ENCODE results near the gene DUSP22.

The DUSP22 gene

GRCh38 chr6:354631-355280 lies 62.5 kb downstream of the DUSP22 start:
- H2BK5ac ChIP-seq (ENCODE audit: low read depth, low read length, poor library complexity, severe bottlenecking), result no peak overlapping the region
- no peaks in the 10 kb centered on the region for H3K79me1 ChIP-seq (replicated peaks; ENCODE audit: low read length, poor library complexity, severe bottlenecking)

DNA sequence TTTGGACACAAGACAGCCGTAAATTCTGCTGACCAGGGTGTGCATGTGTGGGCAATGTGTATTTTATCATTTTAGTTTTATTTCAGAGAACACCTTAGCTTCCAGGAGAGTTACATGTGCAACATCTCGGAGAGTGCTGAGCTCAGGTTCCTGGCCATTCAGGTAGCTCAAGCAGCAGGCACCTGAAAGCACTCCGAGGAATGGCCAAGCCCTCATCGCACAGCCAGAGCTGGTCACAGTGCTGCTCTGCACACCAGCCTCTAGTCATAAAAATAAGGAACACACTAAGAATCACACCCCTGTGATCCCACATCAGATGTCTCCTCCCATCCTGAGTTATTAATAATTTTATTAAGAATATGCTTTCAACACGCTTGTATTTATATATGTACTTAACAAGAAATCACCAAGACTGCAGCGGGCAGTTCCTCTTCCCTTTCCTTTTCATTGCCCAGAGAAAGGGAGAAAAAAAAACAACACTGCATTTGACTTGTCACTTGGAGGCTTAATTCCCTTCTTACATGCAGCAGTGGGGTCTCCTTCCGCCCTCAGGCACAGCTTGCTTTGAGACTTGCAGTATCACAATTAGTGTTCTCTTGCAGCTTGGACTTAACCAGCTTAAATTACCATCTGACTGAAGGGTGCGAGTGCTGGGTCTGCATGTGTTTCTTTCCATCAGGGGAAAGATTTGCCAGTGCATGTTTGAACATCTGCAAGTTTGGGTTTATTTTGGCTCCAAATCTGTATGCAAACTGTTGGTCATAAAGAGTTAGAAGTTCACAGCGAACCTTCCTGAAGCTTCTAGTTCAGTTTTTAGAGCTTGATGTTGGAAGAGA lies 63.3 kb downstream of the DUSP22 start:
- no peak overlapping the region for H2BK120ac ChIP-seq (ENCODE audit: low read depth, low read length)
- H2BK15ac ChIP-seq (ENCODE audit: low read depth, poor library complexity, severe bottlenecking), result no peak overlapping the region
- H3K14ac ChIP-seq (ENCODE audit: low read length in 2 of 2), result no peak overlapping the region
- no peak for DNase-seq
- H3K4me1 ChIP-seq (ENCODE audit: control insufficient read depth, insufficient read depth, low read depth, low read length), result peaks cover 3% of the 10 kb centered on the region
- H2BK12ac ChIP-seq (ENCODE audit: low read length in 2 of 2), result no peak overlapping the region
- no peak overlapping the region for H2BK5ac ChIP-seq (ENCODE audit: low read depth, low read length, poor library complexity, severe bottlenecking)
- no peaks in the 10 kb centered on the region for H3K79me1 ChIP-seq (replicated peaks; ENCODE audit: low read length, poor library complexity, severe bottlenecking)
- no peaks in the 10 kb centered on the region for H3K27me3 ChIP-seq (ENCODE audit: control insufficient read depth in 1 of 2, insufficient read depth in 1 of 2, low read length in 2 of 2)
- no peak overlapping the region for H3K23ac ChIP-seq (ENCODE audit: low read length in 2 of 2)
- no peak overlapping the region for H3K4me3 ChIP-seq (ENCODE audit: insufficient read depth in 1 of 2, low read depth in 1 of 2, low read length in 2 of 2)
- no peak overlapping the region for H3K9ac ChIP-seq (ENCODE audit: low read length)
- 84% methylated on average over 9 of the region's 9 CpGs for WGBS
- no peak overlapping the region for H3K4ac ChIP-seq (ENCODE audit: low read depth in 1 of 2, low read length in 2 of 2)
- no peak overlapping the region for H3K4me2 ChIP-seq (ENCODE audit: low read length, poor library complexity, severe bottlenecking)
- H3K18ac ChIP-seq (ENCODE audit: low read depth in 1 of 2, low read length in 2 of 2), result no peak overlapping the region
- peaks cover 0 to 16% of the 10 kb centered on the region in 2 experiments for H3K36me3 ChIP-seq (ENCODE audit: control insufficient read depth in 1 of 2, insufficient read depth in 2 of 2, low read depth in 1 of 2, low read length in 2 of 2)
- no peak overlapping the region for H3K27ac ChIP-seq (ENCODE audit: low read length, poor library complexity, severe bottlenecking)
- H4K91ac ChIP-seq (ENCODE audit: low read length), result no peak overlapping the region
- H2AFZ ChIP-seq (ENCODE audit: low read depth, low read length), result no peak overlapping the region
- no peak overlapping the region for H4K8ac ChIP-seq (ENCODE audit: low read length)
- H3K9me3 ChIP-seq (ENCODE audit: control insufficient read depth, low read length), result no peaks in the 10 kb centered on the region
- H2AK5ac ChIP-seq (ENCODE audit: low read length, severe bottlenecking), result no peak overlapping the region

More at GRCh38 chr6:354631-355280, 62.5 kb downstream of the DUSP22 start:
- no peak overlapping the region for H3K9ac ChIP-seq (ENCODE audit: low read length)
- no peak overlapping the region for H4K91ac ChIP-seq (ENCODE audit: low read length)
- H3K4ac ChIP-seq (ENCODE audit: low read depth in 1 of 2, low read length in 2 of 2), result no peak overlapping the region
- no peak overlapping the region for H3K18ac ChIP-seq (ENCODE audit: low read depth in 1 of 2, low read length in 2 of 2)
- DNase-seq, result no peak
- no peak overlapping the region for H3K4me2 ChIP-seq (ENCODE audit: low read length, poor library complexity, severe bottlenecking)
- WGBS, result 86% methylated on average over 15 of the region's 15 CpGs
- H3K4me1 ChIP-seq (ENCODE audit: control insufficient read depth, insufficient read depth, low read depth, low read length), result peaks cover 3% of the 10 kb centered on the region
- no peak overlapping the region for H3K23ac ChIP-seq (ENCODE audit: low read length in 2 of 2)
- H2BK15ac ChIP-seq (ENCODE audit: low read depth, poor library complexity, severe bottlenecking), result no peak overlapping the region
- H2BK12ac ChIP-seq (ENCODE audit: low read length in 2 of 2), result no peak overlapping the region
- H3K14ac ChIP-seq (ENCODE audit: low read length in 2 of 2), result no peak overlapping the region
- no peak overlapping the region for H2BK120ac ChIP-seq (ENCODE audit: low read depth, low read length)
- H2AFZ ChIP-seq (ENCODE audit: low read depth, low read length), result no peak overlapping the region
- H2AK5ac ChIP-seq (ENCODE audit: low read length, severe bottlenecking), result no peak overlapping the region
- no peak overlapping the region for H3K4me3 ChIP-seq (ENCODE audit: insufficient read depth in 1 of 2, low read depth in 1 of 2, low read length in 2 of 2)
- no peaks in the 10 kb centered on the region for H3K9me3 ChIP-seq (ENCODE audit: control insufficient read depth, low read length)
- no peak overlapping the region for H3K27ac ChIP-seq (ENCODE audit: low read length, poor library complexity, severe bottlenecking)
- H3K27me3 ChIP-seq (ENCODE audit: control insufficient read depth in 1 of 2, insufficient read depth in 1 of 2, low read length in 2 of 2), result no peaks in the 10 kb centered on the region
- peaks cover 5 to 16% of the 10 kb centered on the region in 2 experiments for H3K36me3 ChIP-seq (ENCODE audit: control insufficient read depth in 1 of 2, insufficient read depth in 2 of 2, low read depth in 1 of 2, low read length in 2 of 2)
- H4K8ac ChIP-seq (ENCODE audit: low read length), result peak overlapping the region; percentile 10

DNA sequence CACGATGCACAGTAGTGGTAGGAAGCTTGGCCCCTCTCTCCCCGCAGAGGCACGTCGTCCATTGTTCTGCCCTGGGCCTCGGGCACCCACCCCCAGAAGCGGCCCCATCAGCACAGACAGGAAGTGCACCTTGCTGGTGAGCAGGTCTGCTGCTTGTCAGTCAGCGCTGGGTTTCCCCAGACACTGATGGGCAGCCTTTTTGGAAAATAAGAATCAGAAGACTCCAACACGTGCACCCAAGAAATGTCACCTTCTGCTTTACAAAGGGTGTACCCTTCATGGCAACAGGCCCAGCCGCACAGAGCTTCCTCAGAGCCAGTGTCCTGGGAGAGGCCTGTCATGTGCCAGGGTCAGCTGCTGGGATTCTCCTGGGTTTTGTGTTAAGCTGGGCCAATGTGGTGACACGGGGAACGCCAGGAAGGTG lies 64.6 kb downstream of the DUSP22 start:
- peaks cover 3% of the 10 kb centered on the region for H3K4me1 ChIP-seq (ENCODE audit: control insufficient read depth, insufficient read depth, low read depth, low read length)
- H2BK12ac ChIP-seq (ENCODE audit: low read length in 2 of 2), result no peak overlapping the region
- H3K27me3 ChIP-seq (ENCODE audit: control insufficient read depth in 1 of 2, insufficient read depth in 1 of 2, low read length in 2 of 2), result no peaks in the 10 kb centered on the region
- no peak overlapping the region for H3K4ac ChIP-seq (ENCODE audit: low read depth in 1 of 2, low read length in 2 of 2)
- H3K9me3 ChIP-seq (ENCODE audit: control insufficient read depth, low read length), result no peaks in the 10 kb centered on the region
- H4K8ac ChIP-seq (ENCODE audit: low read length), result no peak overlapping the region
- no peak overlapping the region for H2BK120ac ChIP-seq (ENCODE audit: low read depth, low read length)
- no peak overlapping the region for H3K4me2 ChIP-seq (ENCODE audit: low read length, poor library complexity, severe bottlenecking)
- H2BK15ac ChIP-seq (ENCODE audit: low read depth, poor library complexity, severe bottlenecking), result no peak overlapping the region
- WGBS, result 81% methylated on average over 11 of the region's 11 CpGs
- no peak overlapping the region for H3K23ac ChIP-seq (ENCODE audit: low read length in 2 of 2)
- H3K18ac ChIP-seq (ENCODE audit: low read depth in 1 of 2, low read length in 2 of 2), result no peak overlapping the region
- no peak overlapping the region for H2BK5ac ChIP-seq (ENCODE audit: low read depth, low read length, poor library complexity, severe bottlenecking)
- no peak overlapping the region for H3K14ac ChIP-seq (ENCODE audit: low read length in 2 of 2)
- H3K9ac ChIP-seq (ENCODE audit: low read length), result no peak overlapping the region
- DNase-seq, result no peak
- H3K4me3 ChIP-seq (ENCODE audit: insufficient read depth in 1 of 2, low read depth in 1 of 2, low read length in 2 of 2), result no peak overlapping the region
- peaks cover 0 to 9% of the 10 kb centered on the region in 2 experiments for H3K36me3 ChIP-seq (ENCODE audit: control insufficient read depth in 1 of 2, insufficient read depth in 2 of 2, low read depth in 1 of 2, low read length in 2 of 2)
- H4K91ac ChIP-seq (ENCODE audit: low read length), result no peak overlapping the region
- no peak overlapping the region for H2AK5ac ChIP-seq (ENCODE audit: low read length, severe bottlenecking)
- H2AFZ ChIP-seq (ENCODE audit: low read depth, low read length), result no peak overlapping the region
- no peaks in the 10 kb centered on the region for H3K79me1 ChIP-seq (replicated peaks; ENCODE audit: low read length, poor library complexity, severe bottlenecking)
- H3K27ac ChIP-seq (ENCODE audit: low read length, poor library complexity, severe bottlenecking), result no peak overlapping the region

GRCh38 chr6:357261-357790 lies 65.0 kb downstream of the DUSP22 start:
- H3K27ac ChIP-seq (ENCODE audit: low read length, poor library complexity, severe bottlenecking), result no peak overlapping the region
- no peak overlapping the region for H3K4me2 ChIP-seq (ENCODE audit: low read length, poor library complexity, severe bottlenecking)
- 79% methylated on average over 11 of the region's 12 CpGs for WGBS
- no peak overlapping the region for H3K4ac ChIP-seq (ENCODE audit: low read depth in 1 of 2, low read length in 2 of 2)
- no peak overlapping the region for H4K8ac ChIP-seq (ENCODE audit: low read length)
- H3K4me1 ChIP-seq (ENCODE audit: control insufficient read depth, insufficient read depth, low read depth, low read length), result peaks cover 3% of the 10 kb centered on the region
- no peaks in the 10 kb centered on the region for H3K79me1 ChIP-seq (replicated peaks; ENCODE audit: low read length, poor library complexity, severe bottlenecking)
- H2BK15ac ChIP-seq (ENCODE audit: low read depth, poor library complexity, severe bottlenecking), result no peak overlapping the region
- H3K36me3 ChIP-seq (ENCODE audit: control insufficient read depth in 1 of 2, insufficient read depth in 2 of 2, low read depth in 1 of 2, low read length in 2 of 2), result peaks cover 0 to 6% of the 10 kb centered on the region in 2 experiments
- H3K9me3 ChIP-seq (ENCODE audit: control insufficient read depth, low read length), result peaks cover under 1% of the 10 kb centered on the region
- no peak overlapping the region for H2AK5ac ChIP-seq (ENCODE audit: low read length, severe bottlenecking)
- H3K14ac ChIP-seq (ENCODE audit: low read length in 2 of 2), result no peak overlapping the region
- H3K23ac ChIP-seq (ENCODE audit: low read length in 2 of 2), result no peak overlapping the region
- no peak overlapping the region for H2BK5ac ChIP-seq (ENCODE audit: low read depth, low read length, poor library complexity, severe bottlenecking)
- no peaks in the 10 kb centered on the region for H3K27me3 ChIP-seq (ENCODE audit: control insufficient read depth in 1 of 2, insufficient read depth in 1 of 2, low read length in 2 of 2)
- H3K9ac ChIP-seq (ENCODE audit: low read length), result no peak overlapping the region
- H2AFZ ChIP-seq (ENCODE audit: low read depth, low read length), result no peak overlapping the region
- no peak overlapping the region for H2BK12ac ChIP-seq (ENCODE audit: low read length in 2 of 2)
- H4K91ac ChIP-seq (ENCODE audit: low read length), result no peak overlapping the region
- no peak for DNase-seq
- H3K18ac ChIP-seq (ENCODE audit: low read depth in 1 of 2, low read length in 2 of 2), result no peak overlapping the region
- no peak overlapping the region for H3K4me3 ChIP-seq (ENCODE audit: insufficient read depth in 1 of 2, low read depth in 1 of 2, low read length in 2 of 2)
- H2BK120ac ChIP-seq (ENCODE audit: low read depth, low read length), result no peak overlapping the region
